Loucy (cell line): Measurements from ENCODE around the gene ATP1A1.

Source experiments
- H2AFZ ChIP-seq: fragments of 200-600 bp; sonication (generic); 2 replicates; pipeline ENCODE4 v1.6.0; 2016; ENCODE audit warnings: antibody characterized with exemption, mild to moderate bottlenecking, low read length, moderate library complexity
- H3F3A ChIP-seq: fragments of 200-600 bp; 2 replicates; pipeline ENCODE4 v1.6.0; 2016; ENCODE audit warnings: antibody characterized with exemption, low read depth, mild to moderate bottlenecking
- H3K27me3 ChIP-seq: fragments of 200-600 bp; sonication (generic); 2 replicates; pipeline ENCODE4 v1.6.1; 2014; ENCODE audit warnings: low read length, mild to moderate bottlenecking; ENCODE audit not compliant: insufficient read depth, poor library complexity, severe bottlenecking
- H3K36me3 ChIP-seq: fragments of 200-600 bp; sonication (generic); 2 replicates; pipeline ENCODE4 v1.6.1; 2016; ENCODE audit warnings: low read length; ENCODE audit not compliant: insufficient read depth
- H3K4me1 ChIP-seq: fragments of 200-600 bp; sonication (generic); 2 replicates; pipeline ENCODE4 v1.5.1; 2014; ENCODE audit warnings: low read length, mild to moderate bottlenecking; ENCODE audit not compliant: insufficient read depth, poor library complexity, severe bottlenecking
- H3K4me2 ChIP-seq: fragments of 200-600 bp; sonication (generic); 2 replicates; pipeline ENCODE4 v1.6.0; 2014; ENCODE audit warnings: antibody characterized with exemption, low read length, low read depth, mild to moderate bottlenecking; ENCODE audit not compliant: poor library complexity, severe bottlenecking
- H3K4me3 ChIP-seq: fragments of 200-600 bp; sonication (generic); 2 replicates; pipeline ENCODE4 v1.5.1; 2014; ENCODE audit warnings: low read length, mild to moderate bottlenecking, mixed read lengths; ENCODE audit not compliant: poor library complexity, severe bottlenecking
- H3K79me2 ChIP-seq: fragments of 200-600 bp; sonication (generic); 2 replicates; pipeline ENCODE4 v1.6.1; 2014; ENCODE audit warnings: low read length; ENCODE audit not compliant: insufficient read depth
- H3K9ac ChIP-seq: fragments of 200-600 bp; sonication (generic); 2 replicates; pipeline ENCODE4 v1.6.0; 2014; ENCODE audit warnings: mild to moderate bottlenecking, low read depth, low read length, moderate library complexity; ENCODE audit not compliant: poor library complexity, severe bottlenecking
- H3K9me2 ChIP-seq: fragments of 200-600 bp; sonication (generic); replicated peaks from 2 replicates; pipeline ENCODE4 v1.6.1; 2016; ENCODE audit warnings: low read depth, low read length, mixed read lengths
- H3K9me3 ChIP-seq: fragments of 200-600 bp; sonication (generic); 2 replicates; pipeline ENCODE4 v1.6.1; 2014; ENCODE audit warnings: mild to moderate bottlenecking, antibody characterized with exemption, low read length, low read depth; ENCODE audit not compliant: insufficient read depth
- H4K20me1 ChIP-seq: fragments of 200-600 bp; sonication (generic); 2 replicates; pipeline ENCODE4 v1.6.0; 2014; ENCODE audit warnings: antibody characterized with exemption, low read length, mild to moderate bottlenecking; ENCODE audit not compliant: insufficient read depth, poor library complexity, severe bottlenecking
- EZH2phosphoT487 ChIP-seq: fragments of 200-600 bp; IDR thresholded peaks from 2 replicates; pipeline ENCODE4 v1.6.1; 2018; ENCODE audit warnings: antibody characterized with exemption, mild to moderate bottlenecking, moderate library complexity, borderline replicate concordance
- TF ChIP-seq, protein P1 (sequence below): fragments of 200-600 bp; sonication (generic); conservative IDR thresholded peaks from 2 replicates; pipeline ENCODE4 v1.5.1; 2014; ENCODE audit warnings: mild to moderate bottlenecking, antibody characterized with exemption, low read length

ATP1A1 gene

DNA sequence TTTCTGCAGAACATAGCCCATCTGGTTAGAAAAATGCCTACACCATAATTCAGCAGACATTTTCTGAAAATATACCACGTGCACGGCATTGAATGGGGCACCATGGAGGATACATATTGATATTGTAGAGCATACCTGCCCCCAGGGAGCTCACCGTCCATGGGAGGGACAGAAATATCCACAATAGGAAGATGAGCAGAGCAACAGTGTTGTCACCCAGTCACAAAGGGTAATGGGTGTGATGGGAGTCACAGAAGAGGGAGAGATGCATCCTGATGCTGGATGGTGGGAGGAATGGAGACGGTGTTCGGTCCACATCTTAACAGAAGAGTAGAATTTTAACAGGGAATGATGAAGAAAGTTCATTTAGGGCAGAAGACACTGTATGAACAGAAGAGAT, 51.4 kb downstream of the ATP1A1 start:
- Histone ChIP-seq H3K4me2 (no peak overlapping the region), H3F3A (no peaks in the 10 kb centered on the region), H2AFZ (no peak overlapping the region), H3K9ac (no peak overlapping the region), H3K36me3 (no peaks in the 10 kb centered on the region), H3K4me1 (no peaks in the 10 kb centered on the region), H4K20me1 (no peaks in the 10 kb centered on the region), H3K9me2 (no peaks in the 10 kb centered on the region), H3K9me3 (no peaks in the 10 kb centered on the region), H3K79me2 (no peaks in the 10 kb centered on the region), H3K27me3 (peaks cover 14% of the 10 kb centered on the region), H3K4me3 (no peak overlapping the region)
- TF ChIP-seq EZH2phosphoT487: no peak
- TF ChIP-seq, protein P1, sequence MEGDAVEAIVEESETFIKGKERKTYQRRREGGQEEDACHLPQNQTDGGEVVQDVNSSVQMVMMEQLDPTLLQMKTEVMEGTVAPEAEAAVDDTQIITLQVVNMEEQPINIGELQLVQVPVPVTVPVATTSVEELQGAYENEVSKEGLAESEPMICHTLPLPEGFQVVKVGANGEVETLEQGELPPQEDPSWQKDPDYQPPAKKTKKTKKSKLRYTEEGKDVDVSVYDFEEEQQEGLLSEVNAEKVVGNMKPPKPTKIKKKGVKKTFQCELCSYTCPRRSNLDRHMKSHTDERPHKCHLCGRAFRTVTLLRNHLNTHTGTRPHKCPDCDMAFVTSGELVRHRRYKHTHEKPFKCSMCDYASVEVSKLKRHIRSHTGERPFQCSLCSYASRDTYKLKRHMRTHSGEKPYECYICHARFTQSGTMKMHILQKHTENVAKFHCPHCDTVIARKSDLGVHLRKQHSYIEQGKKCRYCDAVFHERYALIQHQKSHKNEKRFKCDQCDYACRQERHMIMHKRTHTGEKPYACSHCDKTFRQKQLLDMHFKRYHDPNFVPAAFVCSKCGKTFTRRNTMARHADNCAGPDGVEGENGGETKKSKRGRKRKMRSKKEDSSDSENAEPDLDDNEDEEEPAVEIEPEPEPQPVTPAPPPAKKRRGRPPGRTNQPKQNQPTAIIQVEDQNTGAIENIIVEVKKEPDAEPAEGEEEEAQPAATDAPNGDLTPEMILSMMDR: no peak

GRCh38 chr1:116424863-116425262, 51.8 kb downstream of the ATP1A1 start:
- no peak overlapping the region for H3K9ac ChIP-seq
- H2AFZ ChIP-seq: no peak overlapping the region
- H3K79me2 ChIP-seq: no peaks in the 10 kb centered on the region
- H3K4me2 ChIP-seq: no peak overlapping the region
- TF ChIP-seq, protein P1: no peak
- no peak for TF ChIP-seq EZH2phosphoT487
- H3F3A ChIP-seq: no peaks in the 10 kb centered on the region
- no peaks in the 10 kb centered on the region for H3K36me3 ChIP-seq
- no peaks in the 10 kb centered on the region for H3K9me2 ChIP-seq
- no peaks in the 10 kb centered on the region for H4K20me1 ChIP-seq
- H3K4me3 ChIP-seq: no peak overlapping the region
- peaks cover 14% of the 10 kb centered on the region for H3K27me3 ChIP-seq
- H3K9me3 ChIP-seq: no peaks in the 10 kb centered on the region
- H3K4me1 ChIP-seq: no peaks in the 10 kb centered on the region

DNA sequence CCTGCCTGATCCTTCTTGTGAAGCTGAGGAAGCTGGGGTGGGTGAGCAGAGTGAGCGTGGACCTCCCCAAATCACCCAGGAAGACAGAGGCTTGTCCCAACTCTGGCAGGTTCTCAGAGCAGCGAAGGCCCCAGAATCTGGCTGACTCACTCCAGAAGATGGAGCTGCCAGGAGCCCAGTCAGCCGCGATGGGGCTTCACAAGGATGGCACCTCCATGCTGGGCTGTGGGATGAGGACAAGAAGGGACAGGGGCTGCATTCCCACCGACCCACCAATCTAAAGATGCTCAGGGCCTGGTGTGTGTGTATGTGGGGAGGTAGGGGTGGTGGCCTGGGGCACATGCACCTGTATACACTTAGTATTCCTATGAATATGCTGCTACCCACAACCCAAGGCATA, 52.9 kb downstream of the ATP1A1 start:
- H3K36me3 ChIP-seq: no peaks in the 10 kb centered on the region
- H3K4me2 ChIP-seq: no peak overlapping the region
- H3K9me2 ChIP-seq: no peaks in the 10 kb centered on the region
- H3F3A ChIP-seq: no peaks in the 10 kb centered on the region
- no peaks in the 10 kb centered on the region for H3K9me3 ChIP-seq
- no peaks in the 10 kb centered on the region for H3K4me1 ChIP-seq
- H3K4me3 ChIP-seq: no peak overlapping the region
- H3K27me3 ChIP-seq: peaks cover 14% of the 10 kb centered on the region
- no peak for TF ChIP-seq EZH2phosphoT487
- no peaks in the 10 kb centered on the region for H4K20me1 ChIP-seq
- H3K9ac ChIP-seq: no peak overlapping the region
- no peaks in the 10 kb centered on the region for H3K79me2 ChIP-seq
- H2AFZ ChIP-seq: no peak overlapping the region

DNA sequence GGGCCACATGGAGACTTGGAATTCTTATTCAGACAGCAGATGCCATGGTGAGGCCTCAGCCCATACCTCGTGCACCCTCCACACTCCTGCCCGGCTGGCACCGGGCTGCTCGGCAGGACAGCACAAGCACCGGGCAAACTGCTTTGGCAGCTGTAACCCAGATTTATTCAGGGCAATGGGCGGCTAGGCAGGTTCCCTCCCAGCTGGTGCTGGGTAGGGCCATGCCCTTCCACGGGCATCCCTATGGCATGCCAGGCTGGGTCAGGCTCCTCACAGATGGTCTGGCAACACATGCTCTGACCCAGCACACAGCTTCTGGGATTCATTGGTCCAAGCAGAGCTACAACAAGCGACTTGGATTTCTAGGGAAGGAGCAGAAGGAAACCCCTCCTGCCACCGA, 53.4 kb downstream of the ATP1A1 start:
- Histone ChIP-seq H3K9me3 (no peaks in the 10 kb centered on the region), H3K36me3 (no peaks in the 10 kb centered on the region), H3K79me2 (no peaks in the 10 kb centered on the region), H4K20me1 (no peaks in the 10 kb centered on the region), H3K4me2 (no peak overlapping the region), H2AFZ (no peak overlapping the region), H3K27me3 (peaks cover 14% of the 10 kb centered on the region), H3K4me1 (no peaks in the 10 kb centered on the region), H3K9me2 (no peaks in the 10 kb centered on the region), H3F3A (no peaks in the 10 kb centered on the region), H3K4me3 (no peak overlapping the region), H3K9ac (no peak overlapping the region)
- TF ChIP-seq EZH2phosphoT487: no peak
- TF ChIP-seq, protein P1: no peak
